ENCODE results near the gene TTLL8.

DNA sequence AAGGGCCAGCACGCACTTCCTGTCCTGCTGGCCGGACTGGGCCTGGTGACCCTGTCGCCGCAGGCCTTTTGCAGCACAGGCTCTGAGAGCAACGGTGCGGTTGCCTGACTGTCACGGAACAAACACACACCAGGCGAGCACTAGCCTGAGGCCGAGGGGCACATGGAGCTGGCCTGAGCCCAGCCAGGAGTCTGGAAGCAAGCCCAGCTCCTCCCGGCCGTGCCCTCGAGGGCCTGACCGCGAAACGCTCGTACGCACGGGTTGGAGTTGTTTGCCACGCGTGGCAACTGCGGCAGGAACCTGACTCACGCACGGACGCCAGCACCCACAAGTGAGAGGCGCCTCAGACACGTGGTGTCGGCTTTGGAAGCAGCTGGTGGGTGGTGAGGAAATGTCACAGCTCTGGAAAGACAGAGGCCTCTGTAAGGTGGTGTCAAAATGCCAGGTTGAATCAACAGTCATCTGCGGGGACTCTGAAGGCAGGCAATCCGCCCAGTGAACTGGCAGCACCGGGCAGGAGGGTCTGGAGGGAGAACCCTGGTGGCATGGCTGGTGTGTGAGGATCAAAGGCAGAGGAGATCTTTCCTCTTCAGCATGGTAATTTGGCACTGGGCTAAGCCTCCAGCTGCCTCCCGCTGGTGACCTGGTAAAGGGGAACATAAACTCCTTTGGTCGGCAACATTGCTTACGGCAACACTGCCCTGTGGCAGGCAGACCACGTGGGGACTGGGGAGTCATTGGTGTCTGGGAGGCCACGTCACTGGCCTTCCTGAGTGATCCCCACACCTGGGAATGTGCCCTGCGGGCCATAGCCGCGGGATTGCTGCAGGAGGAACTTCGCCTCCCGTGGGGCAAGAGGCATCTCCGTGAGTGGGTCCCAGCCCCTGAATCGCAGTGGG lies 30.2 kb downstream of the TTLL8 start:
- TF ChIP-seq, protein P1, sequence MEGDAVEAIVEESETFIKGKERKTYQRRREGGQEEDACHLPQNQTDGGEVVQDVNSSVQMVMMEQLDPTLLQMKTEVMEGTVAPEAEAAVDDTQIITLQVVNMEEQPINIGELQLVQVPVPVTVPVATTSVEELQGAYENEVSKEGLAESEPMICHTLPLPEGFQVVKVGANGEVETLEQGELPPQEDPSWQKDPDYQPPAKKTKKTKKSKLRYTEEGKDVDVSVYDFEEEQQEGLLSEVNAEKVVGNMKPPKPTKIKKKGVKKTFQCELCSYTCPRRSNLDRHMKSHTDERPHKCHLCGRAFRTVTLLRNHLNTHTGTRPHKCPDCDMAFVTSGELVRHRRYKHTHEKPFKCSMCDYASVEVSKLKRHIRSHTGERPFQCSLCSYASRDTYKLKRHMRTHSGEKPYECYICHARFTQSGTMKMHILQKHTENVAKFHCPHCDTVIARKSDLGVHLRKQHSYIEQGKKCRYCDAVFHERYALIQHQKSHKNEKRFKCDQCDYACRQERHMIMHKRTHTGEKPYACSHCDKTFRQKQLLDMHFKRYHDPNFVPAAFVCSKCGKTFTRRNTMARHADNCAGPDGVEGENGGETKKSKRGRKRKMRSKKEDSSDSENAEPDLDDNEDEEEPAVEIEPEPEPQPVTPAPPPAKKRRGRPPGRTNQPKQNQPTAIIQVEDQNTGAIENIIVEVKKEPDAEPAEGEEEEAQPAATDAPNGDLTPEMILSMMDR (IDR thresholded peaks at IDR 0.05), result no peak
- TF ChIP-seq POLR2A (IDR thresholded peaks at IDR 0.05) (no peak), POLR2AphosphoS5 (IDR thresholded peaks at IDR 0.05) (no peak)
